IPS-NIHi11 (cell line): Measurements from ENCODE around the gene UST.
"Not testable (repeated sequence)": the region's sequence is repeated elsewhere in the genome, so short reads cannot be mapped to it uniquely, and the experiment has no call there.

Experiments
- DNase-seq: peaks from one replicate; pipeline ENCODE4 v3.0.0; 2012; ENCODE audit warnings: mixed read lengths, low spot score

Gene UST

DNA sequence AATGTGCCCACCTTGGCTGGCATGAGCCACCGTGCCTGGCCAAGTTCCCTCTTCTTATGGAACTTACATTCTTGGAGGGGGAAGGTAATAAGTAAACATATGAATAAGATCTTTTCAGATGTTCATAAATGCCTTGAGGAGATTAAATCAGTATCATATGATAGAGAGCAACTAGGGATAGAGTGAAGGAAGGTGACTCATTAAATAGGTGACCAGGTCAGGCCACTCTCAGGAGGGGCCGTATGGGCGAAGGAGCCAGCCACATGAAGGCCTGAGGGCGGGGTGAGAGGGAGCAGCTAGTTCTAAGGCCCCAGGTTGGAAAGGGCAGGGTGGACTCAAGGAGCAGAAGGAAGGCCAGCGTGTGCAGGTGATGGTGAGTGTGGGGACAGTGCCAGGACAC is 91.1 kb downstream of the UST start:
- DNase-seq, result no peak

DNA sequence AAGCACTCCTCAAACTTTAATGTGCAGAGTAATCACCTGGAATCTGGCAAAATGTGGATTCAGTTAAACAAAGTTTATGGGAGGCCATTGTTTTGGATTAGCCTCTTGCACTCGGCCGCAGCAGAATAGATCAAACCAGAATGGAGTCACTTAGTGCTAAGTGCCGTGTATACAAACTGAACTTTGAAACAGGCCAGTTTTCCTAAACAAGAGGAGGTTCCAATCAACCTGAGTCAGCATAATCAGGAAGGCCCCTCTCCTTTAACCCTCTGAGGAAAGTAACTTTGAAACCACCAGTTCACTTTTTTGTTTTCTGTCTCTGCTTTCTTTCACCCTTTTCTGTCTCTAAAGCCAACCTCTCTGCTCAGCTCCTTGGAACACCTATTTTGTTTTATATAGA is 92.2 kb downstream of the UST start:
- no peak for DNase-seq

- no peak for DNase-seq
Measured at GRCh38 chr6:148840256-148840655, 93.4 kb downstream of the UST start.

DNA sequence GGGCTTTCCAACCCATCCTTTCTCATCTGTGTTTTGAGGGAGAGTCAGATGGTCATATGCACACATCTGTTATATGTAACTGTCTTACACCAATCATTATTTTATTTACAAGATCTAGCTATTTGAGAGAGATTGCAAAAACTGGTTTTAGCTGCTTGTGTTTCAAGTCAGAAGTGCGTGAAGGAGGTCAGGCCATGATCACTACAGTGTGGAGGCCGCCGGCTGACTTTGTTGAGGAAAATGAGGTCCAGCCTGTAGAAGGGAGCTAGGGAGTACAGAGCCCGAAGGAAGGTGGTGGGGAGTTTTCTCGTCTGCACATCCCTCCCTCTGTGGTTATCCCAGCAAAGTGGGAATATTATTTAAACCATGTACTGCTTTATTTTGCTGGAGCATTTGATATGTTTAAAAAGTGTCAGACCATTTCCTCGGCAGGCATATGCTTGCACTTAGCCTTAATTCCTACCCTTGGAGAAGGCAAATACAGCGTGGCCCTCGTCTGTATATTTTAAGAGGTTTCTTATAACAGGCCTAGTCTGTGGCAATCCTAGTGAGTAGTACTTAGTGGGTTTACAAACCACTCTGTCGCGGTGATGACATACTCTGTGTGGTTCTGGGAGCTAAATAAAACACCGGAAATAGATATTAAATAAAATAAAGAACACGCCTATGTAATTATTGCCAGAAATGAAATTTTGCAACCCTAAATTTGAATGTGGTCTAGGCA is 95.6 kb downstream of the UST start:
- DNase-seq, result no peak

- DNase-seq, result no peak
Measured at GRCh38 chr6:148845464-148845863, 98.6 kb downstream of the UST start.

DNA sequence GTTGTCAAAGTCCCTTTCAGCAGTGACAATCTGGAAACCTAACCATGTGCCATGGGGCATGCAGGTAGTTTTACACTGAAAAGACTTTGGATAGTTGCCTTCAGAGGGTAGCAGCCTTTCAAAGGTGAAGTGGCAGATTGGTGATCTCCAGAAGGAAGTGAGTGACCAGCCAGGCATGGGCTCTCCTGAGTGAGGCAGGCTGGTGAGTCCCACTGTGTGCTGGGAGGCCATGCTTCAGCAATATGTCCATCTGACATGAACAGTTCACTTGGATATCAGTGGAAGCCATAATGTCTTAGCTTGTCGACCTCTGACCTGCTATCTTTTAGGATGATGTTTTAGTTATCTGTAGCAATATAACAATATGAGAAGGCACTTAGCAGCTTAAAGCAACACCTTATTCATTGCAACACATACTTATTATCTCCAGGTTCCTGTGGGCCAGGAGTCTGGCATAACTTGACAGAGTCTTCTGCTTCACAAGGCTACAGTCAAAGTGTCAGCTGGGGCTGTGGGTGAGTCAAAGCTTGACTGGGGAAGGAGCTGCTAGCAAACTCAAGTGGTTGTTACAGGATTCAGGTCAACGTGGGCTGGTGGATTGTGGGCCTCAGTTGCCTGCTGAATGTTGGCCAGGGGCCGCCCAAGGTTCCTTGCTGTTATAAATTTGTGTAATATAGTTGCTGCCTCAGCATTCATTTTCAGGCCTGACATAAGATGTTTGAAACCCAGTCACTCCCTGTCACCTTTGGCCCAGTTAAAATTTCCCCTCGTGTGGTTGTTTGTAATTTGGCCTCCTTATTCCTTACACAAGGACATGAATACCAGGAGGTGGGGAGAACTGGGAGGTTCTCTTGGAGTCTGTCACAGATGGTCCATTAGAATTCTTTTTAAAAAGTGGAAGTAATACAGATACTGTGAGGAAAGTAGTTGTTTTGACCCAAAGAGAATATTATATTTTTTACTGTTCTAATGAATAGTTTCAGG is 100.2 kb downstream of the UST start:
- no peak for DNase-seq

DNA sequence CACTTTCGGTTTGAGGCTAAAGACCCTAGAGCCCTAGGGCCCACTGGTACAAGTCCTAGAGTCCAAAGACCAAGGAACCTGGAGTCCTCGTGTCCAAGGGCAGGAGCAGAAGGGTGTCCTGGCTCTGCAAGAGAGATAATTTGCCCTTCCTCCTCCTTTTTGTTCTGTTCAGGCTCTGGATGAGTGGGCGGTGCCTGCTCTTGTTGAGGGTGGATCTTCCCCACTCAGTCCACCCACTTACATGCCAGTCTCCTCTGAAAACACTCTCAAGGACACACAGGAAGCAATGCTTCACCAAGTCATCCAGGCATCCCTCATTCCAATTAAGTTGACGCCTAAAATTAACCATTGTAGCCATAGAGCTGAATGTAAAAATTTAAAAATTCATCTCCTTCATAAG is 102.1 kb downstream of the UST start:
- DNase-seq, result no peak

DNA sequence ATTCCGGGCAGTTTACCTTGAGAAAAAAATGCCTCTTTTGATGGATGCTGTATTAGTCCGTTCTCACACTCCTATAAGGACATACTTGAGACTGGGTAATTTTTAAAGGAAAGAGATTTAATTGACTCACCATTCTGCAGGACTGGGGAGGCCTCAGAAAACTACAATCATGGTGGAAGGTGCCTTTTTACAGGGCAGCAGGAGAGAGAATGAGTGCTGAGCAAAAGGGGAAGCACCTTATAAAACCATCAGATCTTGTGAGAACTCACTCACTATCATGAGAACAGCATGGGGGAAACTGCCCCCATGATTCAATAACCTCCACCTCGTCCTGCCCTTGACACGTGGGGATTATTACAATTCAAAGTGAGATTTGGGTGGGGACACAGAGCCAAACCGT is 102.6 kb downstream of the UST start:
- not testable (repeated sequence) for DNase-seq

GRCh38 chr6:148850964-148851363 is 104.1 kb downstream of the UST start:
- no peak for DNase-seq

DNA sequence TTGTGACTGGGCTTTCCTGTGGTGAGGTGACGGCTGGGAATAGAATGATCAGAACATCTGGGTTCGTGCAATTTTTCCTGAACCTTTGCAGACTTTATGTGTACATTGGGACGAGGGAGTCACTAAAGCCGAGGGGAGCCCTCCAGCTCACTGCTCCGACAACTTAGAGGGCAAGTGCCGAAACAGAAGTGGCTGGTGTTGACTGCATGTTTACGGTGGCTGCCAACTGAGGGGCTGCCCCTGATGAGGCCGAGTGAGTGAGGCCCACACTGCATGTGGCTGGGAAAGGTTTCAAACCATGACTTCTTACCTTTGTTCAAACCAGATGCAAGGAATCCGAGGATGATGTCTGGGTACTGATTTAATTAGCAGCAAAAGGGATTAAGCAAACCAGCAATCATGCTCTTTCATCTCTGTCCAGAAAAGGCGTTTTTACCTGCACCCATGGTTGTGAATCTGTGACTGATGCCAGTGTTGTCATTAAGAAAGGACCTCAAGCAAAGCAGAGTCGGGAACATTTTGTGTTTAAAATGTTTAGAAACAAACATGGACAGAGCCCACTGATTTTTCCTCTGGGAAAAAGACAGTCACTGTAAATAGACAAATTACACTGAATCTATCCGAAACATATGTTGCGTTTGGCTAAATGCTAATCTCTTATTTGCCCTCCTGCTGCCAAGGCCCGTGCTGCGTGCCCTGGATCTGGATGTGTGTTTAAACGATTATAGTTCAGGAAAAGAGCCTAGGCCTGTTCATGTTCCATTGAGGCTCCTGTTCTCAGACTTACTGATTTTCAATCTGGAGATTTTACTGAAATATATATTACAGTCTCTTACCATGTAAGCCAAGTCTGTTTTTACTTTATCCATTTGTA is 105.1 kb downstream of the UST start:
- DNase-seq, result no peak

DNA sequence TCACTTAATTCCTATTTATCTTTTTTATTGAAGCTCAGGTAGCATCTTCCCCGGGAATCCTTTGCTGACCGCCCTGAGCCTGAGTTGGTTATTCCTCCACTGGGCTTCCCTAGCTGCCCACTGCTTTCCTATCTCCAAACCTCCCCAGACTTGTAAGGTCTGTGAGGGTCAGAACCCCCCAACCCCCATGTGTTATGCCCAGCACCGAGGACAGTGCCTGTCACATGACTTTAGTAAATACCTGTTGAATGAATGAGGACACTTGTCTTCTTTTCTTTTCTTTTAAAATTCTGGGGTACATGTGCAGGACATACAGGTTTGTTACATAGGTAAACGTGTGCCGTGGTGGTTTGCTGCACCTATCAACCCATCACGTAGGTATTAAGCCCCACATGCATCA is 105.9 kb downstream of the UST start:
- no peak for DNase-seq

GRCh38 chr6:148853113-148853512 is 106.3 kb downstream of the UST start:
- not testable (repeated sequence) for DNase-seq

DNA sequence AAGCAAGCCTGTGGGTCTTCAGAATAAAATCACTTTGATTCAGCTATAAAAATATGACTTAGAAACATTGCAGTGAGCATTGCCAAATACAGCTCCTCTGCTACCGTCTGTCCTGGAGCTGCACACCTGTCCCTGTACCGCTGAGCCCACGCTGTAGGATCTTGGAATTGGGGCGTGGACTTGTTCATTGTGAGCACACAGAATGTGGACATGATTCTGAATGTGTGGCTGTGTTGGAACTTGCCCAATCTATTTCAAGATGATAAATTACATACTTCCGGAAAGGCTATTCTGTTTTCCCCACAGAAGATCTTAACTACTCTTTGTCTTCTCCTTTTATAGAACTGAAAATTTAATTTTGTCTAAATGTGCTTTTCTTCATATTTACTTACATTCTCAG is 107.3 kb downstream of the UST start:
- DNase-seq, result no peak

- DNase-seq, result no peak
Measured at GRCh38 chr6:148854992-148855391, 108.2 kb downstream of the UST start.

DNA sequence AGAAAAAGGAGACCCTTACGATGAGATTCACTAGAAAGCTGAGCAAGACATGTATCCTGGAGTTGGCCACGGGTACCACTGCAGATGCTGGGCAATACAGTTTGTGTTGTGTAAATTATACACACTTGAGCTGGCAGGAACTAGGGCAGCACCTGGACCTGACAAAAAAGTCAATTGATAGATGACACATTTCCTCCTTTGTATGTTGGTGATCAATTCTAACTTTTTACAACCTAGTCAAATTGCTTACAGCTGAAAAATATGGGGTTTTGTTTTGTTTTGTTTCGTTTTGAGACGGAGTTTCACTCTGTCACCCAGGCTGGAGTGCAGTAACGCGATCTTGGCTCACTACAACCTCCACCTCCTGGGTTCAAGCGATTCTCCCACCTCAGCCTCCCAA is 108.9 kb downstream of the UST start:
- no peak for DNase-seq

DNA sequence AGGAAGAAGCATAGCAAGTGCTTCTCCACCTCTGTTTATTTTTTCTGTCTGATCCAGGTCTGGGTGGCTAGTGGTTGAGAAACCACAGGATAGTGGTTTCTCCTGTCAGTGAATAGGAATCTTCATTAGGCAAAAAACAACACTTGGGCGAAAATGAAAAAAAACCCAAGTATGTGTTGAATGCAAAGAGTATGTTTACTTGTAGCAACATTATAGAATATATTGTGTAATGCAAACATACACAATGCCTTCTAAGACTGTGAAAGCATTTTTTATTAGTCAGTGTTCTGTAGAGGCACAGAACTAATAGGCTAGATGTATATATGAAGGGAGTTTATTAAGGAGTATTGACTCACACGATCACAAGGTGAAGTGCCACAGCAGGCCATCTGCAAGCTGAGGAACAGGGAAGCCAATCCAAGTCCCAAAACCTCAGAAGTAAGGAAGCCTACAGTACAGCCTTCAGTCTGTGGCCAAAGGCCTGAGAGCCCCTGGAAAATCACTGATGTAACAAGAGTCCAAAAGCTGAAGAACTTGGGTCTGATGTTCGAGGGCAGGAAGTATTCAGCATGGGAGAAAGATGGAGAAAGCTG is 111.1 kb downstream of the UST start:
- DNase-seq, result no peak

DNA sequence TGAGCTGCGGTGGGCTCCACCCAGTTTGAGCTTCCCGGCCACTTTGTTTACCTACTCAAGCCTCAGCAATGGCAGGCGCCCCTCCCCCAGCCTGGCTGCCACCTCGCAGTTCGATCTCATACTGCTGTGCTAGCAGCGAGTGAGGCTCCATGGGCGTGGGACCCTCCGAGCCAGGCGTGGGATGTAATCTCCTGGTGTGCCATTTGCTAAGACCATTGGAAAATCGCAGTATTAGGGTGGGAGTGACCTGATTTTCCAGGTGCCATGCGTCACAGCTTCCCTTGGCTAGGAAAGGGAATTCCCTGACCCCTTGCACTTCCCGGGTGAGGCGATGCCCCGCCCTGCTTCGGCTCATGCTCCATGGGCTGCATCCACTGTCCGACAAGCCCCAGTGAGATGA is 117.3 kb downstream of the UST start:
- DNase-seq, result not testable (repeated sequence)

- DNase-seq, result no peak
Measured at GRCh38 chr6:148864941-148865340, 118.1 kb downstream of the UST start.

DNA sequence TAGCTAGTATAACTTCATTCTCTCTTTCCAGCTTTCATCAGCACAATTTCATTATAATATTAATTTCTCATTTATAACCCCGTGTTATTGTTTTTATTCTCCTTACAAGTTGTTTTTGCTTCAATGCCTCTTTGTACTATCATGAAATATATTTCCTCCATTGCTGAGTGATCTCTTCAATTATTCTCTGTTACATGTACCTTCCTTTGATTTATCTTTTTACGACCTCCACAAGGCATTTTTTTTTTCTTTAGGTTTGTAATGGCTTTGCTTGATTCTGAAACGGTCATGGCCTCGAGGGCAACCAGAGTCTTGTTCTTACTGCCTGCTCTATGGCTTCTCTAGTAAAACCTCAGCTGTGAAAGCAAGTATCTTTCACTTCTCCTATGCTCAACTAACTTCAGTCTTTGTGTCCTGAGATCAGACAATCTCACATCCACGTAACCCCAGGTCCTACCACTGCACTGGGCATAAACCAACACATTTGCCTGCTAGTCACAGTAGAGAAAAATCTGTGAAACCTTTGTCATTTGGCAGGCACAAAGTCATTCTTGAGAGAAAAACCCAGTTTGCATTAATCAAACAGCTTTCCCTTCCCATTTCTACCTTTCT is 119.9 kb downstream of the UST start:
- no peak for DNase-seq

DNA sequence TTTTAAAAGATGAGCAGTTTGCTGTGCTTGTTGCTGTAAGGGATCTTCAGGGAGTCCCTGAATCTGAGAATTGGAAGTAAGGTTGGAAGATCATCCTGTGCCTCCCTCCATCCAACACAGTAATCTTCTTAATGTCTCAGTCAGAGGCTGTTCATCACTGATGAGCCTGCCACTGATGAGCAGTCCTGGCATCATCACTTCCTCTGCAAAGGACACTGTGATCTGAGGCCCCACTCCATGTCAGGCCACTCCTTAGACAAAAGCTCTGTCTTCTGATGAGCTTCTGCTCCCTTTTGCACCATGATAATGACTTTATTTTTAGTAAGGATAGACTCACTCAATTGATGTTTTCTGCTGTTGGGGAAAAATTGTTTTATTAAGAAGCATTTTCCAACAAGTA is 121.0 kb downstream of the UST start:
- DNase-seq, result no peak

DNA sequence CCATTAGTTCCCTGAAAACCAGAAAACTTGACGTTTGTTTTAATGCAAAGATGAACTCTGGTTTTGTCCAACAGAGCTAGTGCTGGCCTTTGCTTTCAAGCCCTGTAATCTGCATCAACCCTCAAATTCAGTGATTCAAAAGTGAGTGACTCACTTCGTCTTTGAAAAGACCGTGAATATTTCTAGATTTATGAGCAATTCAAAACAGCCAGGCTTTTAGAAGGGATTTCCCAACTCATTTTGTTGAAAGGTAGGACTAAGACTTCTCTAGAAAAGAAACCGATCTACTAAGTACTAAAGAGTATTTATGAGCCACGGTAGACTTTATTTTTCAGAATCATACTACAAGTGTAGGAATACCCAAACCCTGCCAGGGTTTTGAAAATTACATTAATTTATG is 121.5 kb downstream of the UST start:
- no peak for DNase-seq

- no peak for DNase-seq
Measured at GRCh38 chr6:148868901-148869300, 122.1 kb downstream of the UST start.
